ENCODE measurements around the gene IPCEF1. TPM values are rescaled to one million over a fixed set of nuclear protein-coding genes. Genes with fewer than 3 reads are reported as not detected.

IPCEF1 gene
- total RNA-seq, 2 experiments from 2014 or later = 42.9 to 46.4 TPM

GRCh38 chr6:154157082-154157481, 199.5 kb downstream of the IPCEF1 start:
- POLR2A ChIA-PET = interaction anchor here (0.7 to 1.8 kb wide), 8 partner anchors 51 to 352 kb away, joined by 3 to 6 read pairs (median 4); no protein-coding TSS in a partner anchor
- H3K4me3 Mint-ChIP-seq = peak overlapping the region; percentile 88
- no peaks in the 10 kb centered on the region for H3K27me3 Mint-ChIP-seq
- no peaks in the 10 kb centered on the region for H3K9me3 Mint-ChIP-seq
- peaks cover 14% of the 10 kb centered on the region for H3K36me3 Mint-ChIP-seq
- DNase-seq (no peak), ATAC-seq (ENCODE audit: low read depth) (no peak)
- H3K27ac Mint-ChIP-seq = peak overlapping the region; percentile 93
- peaks cover 23% of the 10 kb centered on the region for H3K4me1 Mint-ChIP-seq

- H3K27ac Mint-ChIP-seq = peak overlapping the region; percentile 93
- H3K9me3 Mint-ChIP-seq = no peaks in the 10 kb centered on the region
- H3K4me1 Mint-ChIP-seq = peaks cover 23% of the 10 kb centered on the region
- DNase-seq = peak; percentile 60
- no peaks in the 10 kb centered on the region for H3K27me3 Mint-ChIP-seq
- peaks cover 14% of the 10 kb centered on the region for H3K36me3 Mint-ChIP-seq
- H3K4me3 Mint-ChIP-seq = peak overlapping the region; percentile 88
- ATAC-seq (ENCODE audit: low read depth) = peak; percentile 95
- POLR2A ChIA-PET = interaction anchor here (1.1 to 1.8 kb wide), 5 partner anchors 51 to 121 kb away, joined by 3 to 6 read pairs (median 4); no protein-coding TSS in a partner anchor
These were observed 200.3 kb downstream of the IPCEF1 start for GRCh38 chr6:154156135-154156896.

GRCh38 chr6:154154389-154154967, 202.1 kb downstream of the IPCEF1 start:
- Mint-ChIP-seq H3K9me3 (no peaks in the 10 kb centered on the region), H3K36me3 (peaks cover 4% of the 10 kb centered on the region), H3K27me3 (no peaks in the 10 kb centered on the region), H3K27ac (no peak overlapping the region), H3K4me1 (peaks cover 23% of the 10 kb centered on the region), H3K4me3 (no peak overlapping the region)
- POLR2A ChIA-PET = no interaction called here
- ATAC-seq (ENCODE audit: low read depth) = no peak
- no peak for DNase-seq

GRCh38 chr6:154143753-154144152, 212.8 kb downstream of the IPCEF1 start:
- POLR2A ChIA-PET = no interaction called here
- no peak overlapping the region for H3K4me3 Mint-ChIP-seq
- ATAC-seq (ENCODE audit: low read depth) = no peak
- H3K36me3 Mint-ChIP-seq = no peaks in the 10 kb centered on the region
- no peaks in the 10 kb centered on the region for H3K4me1 Mint-ChIP-seq
- H3K9me3 Mint-ChIP-seq = no peaks in the 10 kb centered on the region
- peaks cover 3% of the 10 kb centered on the region for H3K27me3 Mint-ChIP-seq
- H3K27ac Mint-ChIP-seq = no peak overlapping the region
- DNase-seq = no peak

- no peaks in the 10 kb centered on the region for H3K36me3 Mint-ChIP-seq
- H3K9me3 Mint-ChIP-seq = no peaks in the 10 kb centered on the region
- POLR2A ChIA-PET = no interaction called here
- no peaks in the 10 kb centered on the region for H3K27me3 Mint-ChIP-seq
- H3K4me3 Mint-ChIP-seq = no peak overlapping the region
- H3K27ac Mint-ChIP-seq = no peak overlapping the region
- no peak for DNase-seq
- H3K4me1 Mint-ChIP-seq = no peaks in the 10 kb centered on the region
- ATAC-seq (ENCODE audit: low read depth) = no peak
These were observed 215.9 kb downstream of the IPCEF1 start for GRCh38 chr6:154140743-154141142.

GRCh38 chr6:154139892-154140291, 216.7 kb downstream of the IPCEF1 start:
- no peaks in the 10 kb centered on the region for H3K9me3 Mint-ChIP-seq

GRCh38 chr6:154138793-154139192, 217.8 kb downstream of the IPCEF1 start:
- Mint-ChIP-seq H3K4me1 (no peaks in the 10 kb centered on the region), H3K27ac (no peak overlapping the region), H3K9me3 (no peaks in the 10 kb centered on the region), H3K27me3 (peaks cover 2% of the 10 kb centered on the region), H3K4me3 (no peak overlapping the region), H3K36me3 (no peaks in the 10 kb centered on the region)
- ATAC-seq (ENCODE audit: low read depth) (no peak), DNase-seq (no peak)
- POLR2A ChIA-PET = no interaction called here

More at GRCh38 chr6:154139892-154140291, 216.7 kb downstream of the IPCEF1 start:
- no peak overlapping the region for H3K27ac Mint-ChIP-seq
- H3K4me1 Mint-ChIP-seq = no peaks in the 10 kb centered on the region
- H3K27me3 Mint-ChIP-seq = no peaks in the 10 kb centered on the region
- ATAC-seq (ENCODE audit: low read depth) (no peak), DNase-seq (no peak)
- H3K36me3 Mint-ChIP-seq = no peaks in the 10 kb centered on the region
- H3K4me3 Mint-ChIP-seq = no peak overlapping the region
- POLR2A ChIA-PET = no interaction called here

GRCh38 chr6:154134471-154135147, 222.0 kb downstream of the IPCEF1 start:
- H3K36me3 Mint-ChIP-seq = no peaks in the 10 kb centered on the region
- POLR2A ChIA-PET = no interaction called here
- H3K4me3 Mint-ChIP-seq = no peak overlapping the region
- no peaks in the 10 kb centered on the region for H3K9me3 Mint-ChIP-seq
- ATAC-seq (ENCODE audit: low read depth) (no peak), DNase-seq (no peak)
- no peaks in the 10 kb centered on the region for H3K4me1 Mint-ChIP-seq
- peaks cover 2% of the 10 kb centered on the region for H3K27me3 Mint-ChIP-seq
- H3K27ac Mint-ChIP-seq = no peak overlapping the region

- ATAC-seq (ENCODE audit: low read depth) = no peak
- Mint-ChIP-seq H3K27me3 (peaks cover 4% of the 10 kb centered on the region), H3K4me1 (peaks cover 2% of the 10 kb centered on the region), H3K9me3 (no peaks in the 10 kb centered on the region), H3K4me3 (no peak overlapping the region), H3K27ac (no peak overlapping the region), H3K36me3 (no peaks in the 10 kb centered on the region)
- POLR2A ChIA-PET = no interaction called here
- DNase-seq = no peak
These were observed 228.9 kb downstream of the IPCEF1 start for GRCh38 chr6:154127657-154128056.

GRCh38 chr6:154125421-154125820, 231.2 kb downstream of the IPCEF1 start:
- H3K4me3 Mint-ChIP-seq = no peak overlapping the region
- H3K4me1 Mint-ChIP-seq = peaks cover 2% of the 10 kb centered on the region
- H3K27me3 Mint-ChIP-seq = peaks cover 4% of the 10 kb centered on the region
- H3K36me3 Mint-ChIP-seq = no peaks in the 10 kb centered on the region
- DNase-seq (no peak), ATAC-seq (ENCODE audit: low read depth) (no peak)
- POLR2A ChIA-PET = no interaction called here
- no peak overlapping the region for H3K27ac Mint-ChIP-seq
- no peaks in the 10 kb centered on the region for H3K9me3 Mint-ChIP-seq

- DNase-seq (no peak), ATAC-seq (ENCODE audit: low read depth) (no peak)
- Mint-ChIP-seq H3K27ac (no peak overlapping the region), H3K9me3 (no peaks in the 10 kb centered on the region), H3K36me3 (no peaks in the 10 kb centered on the region), H3K4me3 (no peak overlapping the region), H3K27me3 (peaks cover 11% of the 10 kb centered on the region), H3K4me1 (peaks cover 2% of the 10 kb centered on the region)
- POLR2A ChIA-PET = no interaction called here
These were observed 233.2 kb downstream of the IPCEF1 start for GRCh38 chr6:154123155-154123956.

GRCh38 chr6:154122195-154122925, 234.2 kb downstream of the IPCEF1 start:
- POLR2A ChIA-PET = no interaction called here
- peaks cover 8% of the 10 kb centered on the region for H3K27me3 Mint-ChIP-seq
- DNase-seq (no peak), ATAC-seq (ENCODE audit: low read depth) (no peak)
- no peaks in the 10 kb centered on the region for H3K9me3 Mint-ChIP-seq
- no peaks in the 10 kb centered on the region for H3K36me3 Mint-ChIP-seq
- H3K27ac Mint-ChIP-seq = no peak overlapping the region
- H3K4me3 Mint-ChIP-seq = no peak overlapping the region
- peaks cover 2% of the 10 kb centered on the region for H3K4me1 Mint-ChIP-seq

GRCh38 chr6:154117485-154117884, 239.1 kb downstream of the IPCEF1 start:
- DNase-seq (no peak), ATAC-seq (ENCODE audit: low read depth) (no peak)
- Mint-ChIP-seq H3K36me3 (no peaks in the 10 kb centered on the region), H3K27ac (no peak overlapping the region), H3K9me3 (no peaks in the 10 kb centered on the region), H3K4me1 (no peaks in the 10 kb centered on the region), H3K27me3 (peaks cover 8% of the 10 kb centered on the region), H3K4me3 (no peak overlapping the region)
- POLR2A ChIA-PET = no interaction called here
